GM19395 (cell line): ENCODE measurements around the gene AIFM1.

Experiments
- ATAC-seq: cut with Tn5 transposase; IDR thresholded peaks from one replicate; pipeline ENCODE4 v1.9.1; 2021; ENCODE audit warnings: mild to moderate bottlenecking, moderate library complexity; ENCODE audit not compliant: unreplicated experiment

AIFM1 gene

GRCh38 chrX:130165703-130166502 is at the start of gene AIFM1:
Gene AIFM1, minus strand, starts transcription at chrX:130165841. Its CDS starts 185 bp downstream, at chrX:130165656.
- ATAC-seq = peak; percentile 91

- ATAC-seq = no peak
Measured at GRCh38 chrX:130213376-130213775, 47.7 kb upstream of the AIFM1 start.

DNA sequence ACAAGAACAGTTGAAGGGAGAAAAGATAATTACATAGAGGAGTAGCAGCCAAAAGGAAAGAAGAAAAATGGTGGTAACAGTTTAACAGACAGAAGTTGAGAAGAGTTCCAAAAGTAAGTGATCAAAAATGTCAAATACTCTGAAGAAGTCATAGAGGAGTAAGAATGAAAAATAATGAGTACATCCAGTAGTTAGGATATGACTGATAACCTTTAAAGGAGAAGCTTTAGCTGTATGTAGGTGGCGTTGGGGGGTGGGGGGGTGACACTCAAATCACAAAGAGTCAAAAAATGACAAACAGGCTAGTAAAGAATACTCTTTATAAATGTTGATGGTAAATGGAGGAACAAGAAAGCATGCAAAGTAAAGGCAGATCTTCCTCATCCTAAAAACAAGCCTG is 46.7 kb upstream of the AIFM1 start:
- ATAC-seq = no peak

DNA sequence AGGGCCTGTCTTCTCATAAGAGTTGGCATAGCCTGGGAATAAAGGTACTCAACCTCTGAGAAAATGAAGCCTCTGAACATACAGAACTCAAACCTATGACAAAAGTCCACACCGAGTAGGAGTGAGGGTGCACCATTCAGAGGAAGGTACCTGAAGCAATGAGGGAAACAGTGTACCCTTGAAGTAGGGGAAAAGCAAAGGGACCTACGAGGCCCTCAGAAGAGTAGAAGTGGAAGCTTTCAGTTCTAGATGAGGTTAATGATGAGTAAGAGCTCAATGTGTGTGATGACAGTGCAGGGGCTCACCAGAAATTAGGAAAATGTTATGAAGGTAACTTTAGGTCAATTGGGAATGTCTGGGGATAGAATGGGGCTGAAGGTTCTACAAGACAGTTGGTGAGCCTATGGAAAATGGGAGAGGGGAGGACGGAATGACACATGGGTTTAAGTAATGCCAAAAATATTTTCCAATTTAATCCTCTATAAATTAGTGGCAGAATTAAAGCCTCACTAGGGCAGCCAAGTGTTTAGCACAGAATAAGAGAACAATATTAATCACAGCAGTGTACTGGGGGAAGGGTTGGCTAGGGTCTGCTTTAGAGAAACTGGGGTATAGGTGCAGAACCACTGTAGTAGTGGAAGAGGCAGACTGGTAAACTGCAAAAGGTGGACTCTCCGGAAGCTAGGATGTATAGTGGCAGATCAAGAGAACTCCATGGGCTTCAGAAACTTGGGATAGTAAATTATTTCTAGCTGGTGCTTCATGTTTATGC is 46.0 kb upstream of the AIFM1 start:
- no peak for ATAC-seq

DNA sequence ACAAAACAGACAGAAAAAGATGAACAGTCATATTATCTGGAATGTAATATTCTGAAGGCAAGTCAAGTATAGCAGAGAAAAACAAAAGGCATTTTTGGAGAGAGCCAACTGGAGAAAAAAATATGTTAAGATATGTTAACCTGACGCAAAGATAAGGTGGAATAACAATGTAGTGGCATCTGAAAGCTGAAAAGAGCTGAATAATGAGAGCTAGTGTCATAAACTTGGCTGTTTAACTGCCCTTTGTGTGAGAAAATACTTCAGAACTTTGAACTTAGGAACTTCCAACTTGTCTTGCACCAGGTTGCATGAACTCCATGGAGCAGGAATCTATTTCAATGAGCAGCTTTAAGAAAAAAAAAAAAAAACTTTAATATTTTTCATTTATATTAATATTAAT is 39.0 kb upstream of the AIFM1 start:
- no peak for ATAC-seq

DNA sequence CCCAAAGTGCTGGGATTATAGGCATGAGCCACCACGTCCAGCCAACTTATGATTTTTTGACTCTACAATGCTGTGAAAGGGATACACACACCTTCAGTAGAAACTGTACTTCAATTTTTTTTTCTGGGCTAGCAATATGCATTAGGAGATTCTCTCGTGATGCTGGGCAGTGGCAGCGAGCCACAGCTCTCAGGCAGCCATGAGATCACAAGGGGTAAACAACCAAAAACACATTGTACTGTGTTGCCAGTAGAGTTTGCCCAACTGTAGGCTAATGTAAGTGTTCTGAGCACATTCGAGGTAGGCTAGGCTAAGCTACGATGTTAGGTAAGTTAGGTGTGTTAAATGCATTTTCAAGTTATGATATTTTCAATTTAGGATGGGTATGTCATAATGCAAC is 31.8 kb upstream of the AIFM1 start:
- ATAC-seq = no peak

- ATAC-seq = no peak
Measured at GRCh38 chrX:130196466-130196865, 30.8 kb upstream of the AIFM1 start.

DNA sequence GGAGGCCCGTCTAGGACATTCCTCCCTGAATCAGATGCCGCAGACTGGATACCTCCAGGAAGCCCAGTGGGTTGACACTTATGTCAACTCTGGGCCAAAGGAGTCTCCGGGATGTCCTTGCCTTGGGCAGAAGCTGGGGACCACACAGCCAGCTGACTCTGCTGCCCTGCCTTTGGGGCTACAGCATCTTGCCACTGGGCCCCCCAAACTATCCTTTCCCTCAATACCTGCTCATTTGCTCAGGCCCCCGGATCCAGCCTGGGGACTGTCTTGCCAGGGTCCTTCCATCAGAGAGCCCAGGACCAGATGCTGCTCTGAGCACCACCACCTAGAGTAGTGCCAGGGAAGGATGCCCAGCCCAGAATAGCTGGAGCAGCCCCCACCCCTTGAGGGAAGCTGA is 25.2 kb upstream of the AIFM1 start:
- no peak for ATAC-seq

DNA sequence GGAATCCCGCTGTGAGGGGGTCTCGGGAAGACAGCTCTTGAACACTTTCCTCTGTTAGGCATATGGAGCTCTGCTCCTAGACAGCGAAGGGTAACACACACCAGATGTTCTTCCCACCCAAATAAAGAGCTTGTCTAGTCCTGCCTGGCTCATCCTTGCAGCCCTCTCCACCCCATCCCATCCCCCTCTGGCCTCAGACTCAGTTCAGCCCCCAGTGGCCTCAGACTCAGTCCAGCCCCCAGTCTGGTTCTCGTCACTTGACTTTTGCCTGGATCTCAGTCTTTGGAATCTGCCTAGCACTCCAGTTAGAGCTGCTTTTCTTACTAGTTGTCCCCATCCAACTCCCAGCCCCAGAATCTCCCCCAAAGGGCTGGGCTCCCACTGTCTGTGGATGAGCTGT is 21.0 kb upstream of the AIFM1 start:
- no peak for ATAC-seq

DNA sequence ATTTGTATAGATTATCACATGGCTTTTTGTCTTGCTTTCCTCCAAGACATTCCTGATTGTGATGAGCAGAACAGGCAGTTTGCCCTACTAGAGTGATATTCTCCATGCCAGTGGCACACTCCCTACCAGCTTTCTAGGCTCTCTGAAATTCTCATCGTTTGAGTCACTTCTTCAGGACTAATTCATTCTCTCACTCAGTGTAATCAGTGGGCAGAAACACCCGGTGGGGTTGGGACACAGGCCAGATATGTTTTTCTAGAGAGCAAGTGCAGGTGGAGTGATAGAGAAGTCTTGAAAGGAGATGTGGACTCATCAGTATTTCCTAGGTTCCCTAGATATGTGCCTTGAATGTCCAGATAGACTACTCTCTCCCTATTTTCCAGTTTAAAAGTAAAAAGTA is 19.2 kb upstream of the AIFM1 start:
- ATAC-seq = no peak

DNA sequence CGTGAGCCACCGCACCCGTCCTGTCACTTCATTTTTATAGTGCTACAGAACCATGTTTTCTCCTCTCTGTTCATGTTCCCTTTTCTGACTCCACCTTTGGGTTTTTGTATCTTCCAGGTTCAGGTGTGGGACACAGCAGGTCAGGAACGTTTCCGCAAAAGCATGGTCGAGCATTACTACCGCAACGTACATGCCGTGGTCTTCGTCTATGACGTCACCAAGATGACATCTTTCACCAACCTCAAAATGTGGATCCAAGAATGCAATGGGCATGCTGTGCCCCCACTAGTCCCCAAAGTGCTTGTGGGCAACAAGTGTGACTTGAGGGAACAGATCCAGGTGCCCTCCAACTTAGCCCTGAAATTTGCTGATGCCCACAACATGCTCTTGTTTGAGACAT is 18.5 kb upstream of the AIFM1 start:
- no peak for ATAC-seq

- ATAC-seq = no peak
Measured at GRCh38 chrX:130179579-130180215, 14.1 kb upstream of the AIFM1 start.

DNA sequence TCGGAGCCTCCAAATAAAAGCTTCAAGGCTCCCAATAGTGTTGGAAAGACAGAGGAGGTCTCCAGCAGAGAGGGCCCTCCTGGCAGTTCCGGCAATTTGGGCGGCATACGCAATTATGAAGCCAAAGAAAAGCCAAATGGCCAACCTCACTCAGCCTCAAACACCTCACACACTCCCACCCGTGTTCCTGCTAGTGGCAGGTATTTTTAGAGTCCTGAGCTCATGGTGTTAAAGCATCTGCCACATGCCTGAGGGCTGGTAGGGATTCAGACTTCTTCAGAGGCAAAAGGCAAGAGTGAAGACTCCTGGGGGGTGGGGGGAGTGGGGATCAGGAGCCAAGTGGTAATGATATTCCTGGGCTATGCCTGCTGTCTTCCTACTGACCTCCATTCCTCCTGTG is 13.5 kb upstream of the AIFM1 start:
- ATAC-seq = no peak

DNA sequence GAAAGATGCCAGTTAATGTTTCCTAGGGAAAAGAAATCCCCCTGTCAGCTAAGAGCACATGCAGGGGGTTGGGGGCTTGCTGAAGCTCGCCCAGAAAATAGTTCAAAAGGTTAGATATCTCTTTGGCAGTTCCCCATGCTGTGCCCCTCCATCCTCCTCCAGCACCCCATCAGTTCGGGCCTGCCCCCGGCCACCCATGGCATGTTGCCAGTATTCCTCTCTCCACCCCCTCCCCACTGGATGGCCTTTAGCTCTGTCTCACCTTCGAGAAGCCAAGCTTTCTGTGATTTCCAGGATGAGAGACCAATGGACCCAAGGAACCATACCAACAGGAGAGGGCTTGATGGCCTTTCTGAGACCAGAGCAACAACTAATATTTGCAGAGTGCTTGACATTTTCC is 11.3 kb upstream of the AIFM1 start:
- ATAC-seq = no peak

DNA sequence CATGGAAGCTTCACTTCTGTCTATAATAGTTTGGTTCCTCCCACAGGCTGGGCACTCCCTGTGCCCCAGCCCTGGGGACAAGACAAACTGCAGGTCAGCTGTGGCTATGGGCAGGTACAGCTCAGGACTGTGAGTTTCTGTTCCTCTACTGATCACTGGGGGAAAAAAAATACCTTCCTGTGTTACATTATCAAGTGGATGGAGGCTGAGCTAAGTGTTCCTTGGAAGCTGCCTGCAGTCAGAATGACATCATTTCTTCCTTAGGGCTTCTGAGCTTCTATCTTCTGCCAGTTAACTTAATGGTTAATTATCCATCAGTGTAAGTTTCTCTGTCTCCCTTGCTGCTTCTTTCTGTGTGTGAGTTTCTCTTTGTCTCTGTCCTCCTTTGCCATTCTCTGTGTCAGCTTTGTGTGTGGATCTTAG is 10.7 kb upstream of the AIFM1 start:
- peak; percentile 87 for ATAC-seq

- ATAC-seq = no peak
Measured at GRCh38 chrX:130174937-130175336, 9.3 kb upstream of the AIFM1 start.

DNA sequence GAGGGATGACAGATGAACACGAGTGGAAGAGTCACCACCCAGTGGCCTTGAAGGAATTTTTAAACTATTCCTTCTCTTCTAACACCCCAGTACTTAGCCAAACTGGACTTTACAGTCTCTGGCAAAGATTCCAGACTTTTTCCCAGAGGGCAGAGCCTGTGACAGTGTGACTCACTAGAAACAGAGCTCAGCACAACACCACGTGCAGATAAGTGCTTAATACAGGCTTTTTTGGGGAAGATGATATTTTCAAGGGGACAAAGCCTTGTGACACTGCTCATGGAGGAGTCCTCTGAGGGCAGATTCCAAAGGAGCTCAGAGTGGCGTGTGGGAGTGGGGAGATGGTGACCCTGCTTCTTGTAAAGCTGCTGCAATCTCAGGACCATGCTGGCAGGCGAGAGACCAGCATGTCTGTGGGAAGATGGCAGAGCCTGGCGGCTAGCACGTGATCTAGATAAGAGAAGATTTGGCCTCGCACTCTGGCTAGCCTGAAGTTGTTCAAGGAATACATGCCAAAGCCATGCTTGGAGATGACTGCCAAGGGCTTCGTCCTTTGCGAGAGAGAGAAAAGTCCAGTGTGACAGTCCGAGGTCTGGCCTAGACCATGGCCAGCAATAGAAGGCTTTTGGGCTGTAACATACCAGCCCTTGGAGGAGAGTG is 8.5 kb upstream of the AIFM1 start:
- no peak for ATAC-seq

DNA sequence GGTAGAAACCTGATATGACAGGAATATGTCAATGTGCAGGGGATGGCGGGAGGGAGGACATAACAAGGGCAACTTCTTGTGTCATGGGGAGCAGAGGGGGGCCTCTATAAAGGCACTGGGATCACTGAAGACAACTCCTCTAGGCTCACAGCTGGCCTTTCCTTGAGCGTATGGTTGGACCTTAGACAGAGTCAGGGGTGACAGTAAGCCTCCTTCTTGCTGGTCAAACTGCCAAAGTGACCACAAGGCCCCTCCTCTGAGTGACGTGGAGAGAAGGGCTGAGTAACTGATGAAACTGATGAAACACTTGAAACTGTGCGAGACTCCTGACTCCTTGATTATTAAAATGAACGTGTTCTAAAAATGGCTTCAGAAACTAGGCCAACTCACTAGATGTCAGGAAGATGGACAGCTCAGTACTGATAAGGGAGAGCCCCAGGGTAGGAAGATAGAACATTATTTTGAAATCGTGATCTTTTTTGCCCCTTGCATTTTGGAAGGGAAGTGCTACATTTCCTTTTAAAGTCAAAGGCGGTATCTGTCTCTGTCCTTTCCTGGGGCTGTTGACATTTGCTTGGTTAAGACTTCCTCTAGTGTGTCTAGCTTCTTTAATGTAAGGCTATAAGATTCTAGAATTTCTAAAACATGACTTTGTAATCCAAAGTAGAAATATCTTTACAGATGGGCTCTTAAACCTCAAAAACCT is 7.7 kb upstream of the AIFM1 start:
- ATAC-seq = peak; percentile 31

- no peak for ATAC-seq
Measured at GRCh38 chrX:130172127-130172845, 6.6 kb upstream of the AIFM1 start.
